HCT116 (cell line): ENCODE measurements around the gene XYLT1. TPM values are rescaled to one million over a fixed set of nuclear protein-coding genes. Genes with fewer than 3 reads are reported as not detected.
A peak's percentile ranks its signal among the peaks of the same experiment; 100 is the strongest.

Experiments
- ATAC-seq: fragments of 200-7000 bp; cut with Tn5 transposase; 2 replicates; pipeline ENCODE4 v1.9.1; 2020; ENCODE audit warnings: mild to moderate bottlenecking, moderate library complexity
- BruUV-seq: library from RNA; stranded (reverse); fragments of 400-500 nt; replicated peaks from 2 replicates; lab custom pipeline; 2021; lab: Mats Ljungman, UMichigan
- CTCF ChIA-PET: fragments of 300-600 bp; sonication (Branson Sonifier 250); formaldehyde crosslinking; loops from one replicate; lab custom pipeline; 2021; ENCODE audit warnings: antibody characterized with exemption; lab: Charles Lee
- POLR2A ChIA-PET: fragments of 300-600, 350-600 bp; sonication (Branson Sonifier 250); formaldehyde crosslinking; loops from one replicate; lab custom pipeline; 2021; ENCODE audit warnings: antibody characterized with exemption; lab: Charles Lee
- RAD21 ChIA-PET, 2 experiments: fragments of 300-600 bp; sonication (Branson Sonifier 250); formaldehyde crosslinking; loops; one replicate each; lab custom pipeline; 2023; ENCODE audit warnings: low total read pairs in 2 of 2; ENCODE audit not compliant: uncharacterized antibody in 2 of 2, unreplicated experiment in 2 of 2, low non-redundant PET in 1 of 2; lab: Charles Lee
- DNase-seq: peaks from one replicate; pipeline ENCODE4 v3.0.0-alpha.2; 2010; ENCODE audit warnings: low read depth, low spot score
- H2AFZ ChIP-seq: fragments of 200-600 bp; shearing (Covaris generic), sonication (generic); 2 replicates; pipeline ENCODE4 v1.6.1; 2017; ENCODE audit warnings: low read depth, mixed run types, mixed read lengths, antibody characterized with exemption, low read length; ENCODE audit not compliant: poor library complexity, severe bottlenecking
- H3K27ac ChIP-seq: 2 replicates; pipeline ENCODE4 v1.5.1; 2012; ENCODE audit warnings: low read depth, low read length
- H3K27me3 ChIP-seq: fragments of 200-600 bp; sonication (generic); 2 replicates; pipeline ENCODE4 v1.6.1; 2016; ENCODE audit warnings: mixed run types, low read length, mixed read lengths; ENCODE audit not compliant: insufficient read depth
- H3K36me3 ChIP-seq, 2 experiments: fragments of 200-500 bp in 1 of 2; fragments of 200-600 bp in 1 of 2; sonication (Bioruptor generic) in 1 of 2; sonication (generic) in 1 of 2; 2 replicates each; pipeline versions ENCODE4 v1.5.1 to v1.6.1; 2014 to 2016; ENCODE audit warnings: low read length in 2 of 2, inconsistent platforms in 1 of 2, mixed read lengths in 1 of 2, mixed run types in 1 of 2; ENCODE audit not compliant: insufficient read depth in 2 of 2, control insufficient read depth in 1 of 2
- H3K4me1 ChIP-seq, 2 experiments: fragments of 200-600 bp in 1 of 2; sonication (generic) in 1 of 2; 2 replicates each; pipeline versions ENCODE4 v1.5.1 to v1.6.1; 2012 to 2017; ENCODE audit warnings: low read length in 2 of 2, inconsistent platforms in 1 of 2, mild to moderate bottlenecking in 1 of 2, mixed read lengths in 1 of 2, mixed run types in 1 of 2, moderate library complexity in 1 of 2; ENCODE audit not compliant: insufficient read depth in 2 of 2, control insufficient read depth in 1 of 2
- H3K4me2 ChIP-seq: fragments of 200-600 bp; sonication (generic); 2 replicates; pipeline ENCODE4 v1.6.1; 2017; ENCODE audit warnings: mixed run types, low read length, mixed read lengths
- H3K4me3 ChIP-seq, 2 experiments: fragments of 200-600 bp in 1 of 2; sonication (generic) in 1 of 2; replicated peaks in 1 of 2; 2 replicates each; pipeline ENCODE4 v1.5.1; 2011 to 2016; ENCODE audit warnings: low read length in 2 of 2, control low read depth in 1 of 2, low read depth in 1 of 2, mild to moderate bottlenecking in 1 of 2, mixed read lengths in 1 of 2, mixed run types in 1 of 2
- H3K79me2 ChIP-seq: fragments of 200-600 bp; sonication (generic); 2 replicates; pipeline ENCODE4 v1.6.1; 2017; ENCODE audit warnings: mild to moderate bottlenecking, mixed run types, low read length, moderate library complexity, mixed read lengths; ENCODE audit not compliant: insufficient read depth
- H3K9ac ChIP-seq: fragments of 200-600 bp; sonication (generic); 2 replicates; pipeline ENCODE4 v1.6.1; 2016; ENCODE audit warnings: low read length, mixed read lengths
- H3K9me2 ChIP-seq: fragments of 200-600 bp; sonication (generic), shearing (Covaris generic); 2 replicates; pipeline ENCODE4 v1.6.1; 2017; ENCODE audit warnings: mixed run types, mild to moderate bottlenecking, moderate library complexity; ENCODE audit not compliant: insufficient read depth
- H3K9me3 ChIP-seq, 2 experiments: fragments of 200-500 bp in 1 of 2; fragments of 200-600 bp in 1 of 2; sonication (Bioruptor generic) in 1 of 2; sonication (generic) in 1 of 2; 2 replicates each; pipeline ENCODE4 v1.6.1; 2014 to 2017; ENCODE audit warnings: low read length in 2 of 2, mixed read lengths in 2 of 2, inconsistent platforms in 1 of 2, low read depth in 1 of 2, mild to moderate bottlenecking in 1 of 2, mixed run types in 1 of 2, moderate library complexity in 1 of 2; ENCODE audit not compliant: control insufficient read depth in 1 of 2, insufficient read depth in 1 of 2
- H4K20me1 ChIP-seq: fragments of 200-600 bp; sonication (generic), shearing (Covaris generic); 2 replicates; pipeline ENCODE4 v1.6.1; 2017; ENCODE audit warnings: mixed run types, mild to moderate bottlenecking, moderate library complexity; ENCODE audit not compliant: insufficient read depth
- CBX3 ChIP-seq: IDR thresholded peaks from 2 replicates; pipeline ENCODE4 v1.6.1; 2012; ENCODE audit warnings: low read depth
- CEBPB ChIP-seq: IDR thresholded peaks from 2 replicates; pipeline ENCODE4 v1.6.1; 2012; ENCODE audit warnings: low read depth
- ELF1 ChIP-seq: IDR thresholded peaks from 2 replicates; pipeline ENCODE4 v1.6.1; 2012; ENCODE audit warnings: low read depth, borderline replicate concordance
- EZH2 ChIP-seq: fragments of 200-600 bp; sonication (generic); IDR thresholded peaks from 2 replicates; pipeline ENCODE4 v1.6.1; 2017; ENCODE audit warnings: antibody characterized with exemption, mixed run types
- FOSL1 ChIP-seq: IDR thresholded peaks from 2 replicates; pipeline ENCODE4 v1.6.1; 2012; ENCODE audit warnings: low read depth
- RAD21 ChIP-seq: IDR thresholded peaks from 2 replicates; pipeline ENCODE4 v1.6.1; 2012; ENCODE audit warnings: low read depth, mild to moderate bottlenecking
- REST ChIP-seq: IDR thresholded peaks from 2 replicates; pipeline ENCODE4 v1.6.1; 2012; ENCODE audit warnings: low read depth
- SIN3A ChIP-seq: IDR thresholded peaks from 2 replicates; pipeline ENCODE4 v1.6.1; 2012; ENCODE audit warnings: low read depth
- SP1 ChIP-seq: IDR thresholded peaks from 2 replicates; pipeline ENCODE4 v1.6.1; 2012; ENCODE audit warnings: low read depth
- SRF ChIP-seq: IDR thresholded peaks from 2 replicates; pipeline ENCODE4 v1.6.1; 2012; ENCODE audit warnings: low read depth
- YY1 ChIP-seq: IDR thresholded peaks from 2 replicates; pipeline ENCODE4 v1.6.1; 2011; ENCODE audit warnings: low read length, low read depth, moderate library complexity, mild to moderate bottlenecking; ENCODE audit not compliant: insufficient replicate concordance; ENCODE audit errors: extremely low read depth
- ZFX ChIP-seq: fragments of 450-650 bp; IDR thresholded peaks from 2 replicates; pipeline ENCODE4 v1.6.1; 2017
- ZNF274 ChIP-seq: fragments of 200-500 bp; sonication (Bioruptor generic); IDR thresholded peaks from 2 replicates; pipeline ENCODE4 v1.6.1; 2014; ENCODE audit warnings: mild to moderate bottlenecking, low read depth, low read length, inconsistent platforms
- intact Hi-C: fragments of 100-400 bp; cut with micrococcal nuclease; formaldehyde crosslinking; loops from 2 replicates; pipeline ENCODE4 v1.10.0; 2022
- total RNA-seq: library from RNA; stranded (reverse); gene quantifications from one replicate; pipeline ENCODE4 v1.2.1, GENCODE V29; 2021; ENCODE audit not compliant: unreplicated experiment
- TF ChIP-seq, protein P1 (sequence below), 3 experiments: fragments of 200-600 bp in 1 of 3; sonication (generic) in 1 of 3; IDR thresholded peaks in 2 of 3; conservative IDR thresholded peaks in 1 of 3; 2 replicates each; pipeline ENCODE4 v1.5.1; 2012 to 2017; ENCODE audit warnings: low read depth in 2 of 3, low read length in 2 of 3, antibody characterized with exemption in 1 of 3, borderline replicate concordance in 1 of 3, control low read depth in 1 of 3, mild to moderate bottlenecking in 1 of 3, mixed read lengths in 1 of 3, mixed run types in 1 of 3, moderate library complexity in 1 of 3; ENCODE audit not compliant: insufficient read depth in 1 of 3

XYLT1 gene
- total RNA-seq, 1 experiment from 2014 or later, result 4.5 TPM

GRCh38 chr16:17149904-17150483, 320.8 kb downstream of the XYLT1 start:
- Histone ChIP-seq H3K9me2 (no peaks in the 10 kb centered on the region), H3K9ac (no peak overlapping the region), H3K4me1 (no peaks in the 10 kb centered on the region), H2AFZ (no peak overlapping the region), H3K4me3 (no peak overlapping the region), H4K20me1 (no peaks in the 10 kb centered on the region), H3K9me3 (no peaks in the 10 kb centered on the region), H3K36me3 (no peaks in the 10 kb centered on the region), H3K27ac (no peak overlapping the region), H3K79me2 (no peaks in the 10 kb centered on the region), H3K27me3 (peaks cover 15% of the 10 kb centered on the region), H3K4me2 (no peak overlapping the region)
- RAD21 ChIA-PET, result no interaction called here
- ATAC-seq (no peak), DNase-seq (no peak)
- CTCF ChIA-PET, result no interaction called here
- POLR2A ChIA-PET, result no interaction called here
- intact Hi-C loops, result no loop called here
- TF ChIP-seq CEBPB (peak; percentile 33), REST (peak; percentile 71), FOSL1 (no peak)
- BruUV-seq, result no TSS peak

DNA sequence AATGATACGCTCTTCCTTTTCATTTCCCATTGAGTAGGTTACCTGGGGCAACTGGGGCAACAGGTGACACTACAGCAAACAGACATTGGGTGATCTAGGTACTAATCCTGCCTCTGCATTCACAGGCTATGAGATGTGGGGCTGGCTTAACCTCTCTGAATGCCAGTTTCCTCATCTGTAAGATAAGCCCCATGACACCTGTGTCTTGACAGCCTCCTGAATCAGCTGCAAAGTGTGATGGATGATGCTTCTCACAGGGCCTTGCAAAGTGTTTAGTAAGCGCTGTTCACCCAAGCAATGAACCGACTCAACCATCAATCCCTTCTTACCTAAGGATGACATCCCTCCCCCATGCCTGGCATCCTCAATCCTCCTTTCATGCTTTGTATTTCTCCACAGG, 322.8 kb downstream of the XYLT1 start:
- Histone ChIP-seq H2AFZ (no peak overlapping the region), H3K27me3 (peaks cover 15% of the 10 kb centered on the region; the same call in 1 of the 2 replicates), H3K4me3 (no peak overlapping the region), H3K4me2 (no peak overlapping the region), H3K9me2 (no peaks in the 10 kb centered on the region), H3K27ac (no peak overlapping the region), H3K9me3 (no peaks in the 10 kb centered on the region), H3K9ac (no peak overlapping the region), H3K36me3 (no peaks in the 10 kb centered on the region), H4K20me1 (no peaks in the 10 kb centered on the region), H3K79me2 (no peaks in the 10 kb centered on the region), H3K4me1 (no peaks in the 10 kb centered on the region)
- CTCF ChIA-PET, result no interaction called here
- RAD21 ChIA-PET, result no interaction called here
- no peak for ATAC-seq
- BruUV-seq, result no TSS peak
- intact Hi-C loops, result no loop called here
- DNase-seq, result no peak
- POLR2A ChIA-PET, result no interaction called here
- TF ChIP-seq ZFX (no peak), SRF (no peak), ZNF274 (no peak), YY1 (no peak), SP1 (no peak), EZH2 (no peak), CBX3 (no peak), CEBPB (no peak), SIN3A (no peak), RAD21 (no peak), ELF1 (no peak)
- TF ChIP-seq, protein P1, sequence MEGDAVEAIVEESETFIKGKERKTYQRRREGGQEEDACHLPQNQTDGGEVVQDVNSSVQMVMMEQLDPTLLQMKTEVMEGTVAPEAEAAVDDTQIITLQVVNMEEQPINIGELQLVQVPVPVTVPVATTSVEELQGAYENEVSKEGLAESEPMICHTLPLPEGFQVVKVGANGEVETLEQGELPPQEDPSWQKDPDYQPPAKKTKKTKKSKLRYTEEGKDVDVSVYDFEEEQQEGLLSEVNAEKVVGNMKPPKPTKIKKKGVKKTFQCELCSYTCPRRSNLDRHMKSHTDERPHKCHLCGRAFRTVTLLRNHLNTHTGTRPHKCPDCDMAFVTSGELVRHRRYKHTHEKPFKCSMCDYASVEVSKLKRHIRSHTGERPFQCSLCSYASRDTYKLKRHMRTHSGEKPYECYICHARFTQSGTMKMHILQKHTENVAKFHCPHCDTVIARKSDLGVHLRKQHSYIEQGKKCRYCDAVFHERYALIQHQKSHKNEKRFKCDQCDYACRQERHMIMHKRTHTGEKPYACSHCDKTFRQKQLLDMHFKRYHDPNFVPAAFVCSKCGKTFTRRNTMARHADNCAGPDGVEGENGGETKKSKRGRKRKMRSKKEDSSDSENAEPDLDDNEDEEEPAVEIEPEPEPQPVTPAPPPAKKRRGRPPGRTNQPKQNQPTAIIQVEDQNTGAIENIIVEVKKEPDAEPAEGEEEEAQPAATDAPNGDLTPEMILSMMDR (IDR thresholded peaks at IDR 0.05 in 2 of 3, conservative IDR thresholded peaks at IDR 0.05 in 1 of 3; ENCODE audit: borderline replicate concordance in 1 of 3, insufficient read depth in 1 of 3, low read depth in 2 of 3, low read length in 2 of 3), result no peak
